Measurements from ENCODE around the gene MET. TPM values are rescaled to one million over a fixed set of nuclear protein-coding genes. Genes with fewer than 3 reads are reported as not detected.

Gene MET
- total and polyA plus RNA-seq, 2 of the 8 experiments (the other 6 are each of a cell fraction or from before 2014, with no cell fraction given), result 3.5 to 12.9 TPM

- TF ChIP-seq CHD7 (IDR thresholded peaks at IDR 0.05; ENCODE audit: insufficient replicate concordance, low read length), result no peak
- no peak for TF ChIP-seq NANOG (IDR thresholded peaks at IDR 0.05; ENCODE audit: insufficient read depth, low read depth, low read length, poor library complexity, severe bottlenecking)
- no peak for TF ChIP-seq EGR1 (IDR thresholded peaks at IDR 0.05; ENCODE audit: borderline replicate concordance, low read depth, low read length)
- TF ChIP-seq EP300 (IDR thresholded peaks at IDR 0.05; ENCODE audit: borderline replicate concordance in 1 of 2, low read depth in 2 of 2, low read length in 2 of 2), result no peak
Observed at GRCh38 chr7:116757283-116757682, 85.3 kb downstream of the MET start (continued).
